Brain microvascular endothelial cell (primary cell): ENCODE results near the gene GSTO1.

Experiments used
- DNase-seq: peaks from one replicate; pipeline ENCODE4 v3.0.0-alpha.2; 2020
- H3K27ac ChIP-seq: fragments of 250-450 bp; sonication (Bioruptor Pico); 2 replicates; pipeline ENCODE4 v1.5.1; 2020; ENCODE audit warnings: mild to moderate bottlenecking, moderate library complexity
- H3K27me3 ChIP-seq: fragments of 250-450 bp; sonication (Bioruptor Pico); replicated peaks from 2 replicates; pipeline ENCODE4 v1.5.1; 2020; ENCODE audit warnings: mild to moderate bottlenecking
- H3K36me3 ChIP-seq: fragments of 250-450 bp; sonication (Bioruptor Pico); replicated peaks from 2 replicates; pipeline ENCODE4 v1.5.1; 2020; ENCODE audit warnings: mild to moderate bottlenecking
- H3K4me3 ChIP-seq: 2 replicates; pipeline ENCODE4 v1.5.1; 2011; ENCODE audit warnings: low read depth, mild to moderate bottlenecking, control low read depth, low read length, moderate library complexity
- CTCF ChIP-seq: IDR thresholded peaks from 2 replicates; pipeline ENCODE4 v1.5.1; 2011; ENCODE audit warnings: low read depth, mild to moderate bottlenecking, moderate library complexity, low read length, control low read depth, inconsistent platforms; ENCODE audit errors: missing control alignments
- in situ Hi-C: cut with HindIII; loops from 2 replicates; pipeline ENCODE4 v1.10.0; 2017; ENCODE audit warnings: low sequenced_read_pairs, low pct_ligation_motif_present

The GSTO1 gene

DNA sequence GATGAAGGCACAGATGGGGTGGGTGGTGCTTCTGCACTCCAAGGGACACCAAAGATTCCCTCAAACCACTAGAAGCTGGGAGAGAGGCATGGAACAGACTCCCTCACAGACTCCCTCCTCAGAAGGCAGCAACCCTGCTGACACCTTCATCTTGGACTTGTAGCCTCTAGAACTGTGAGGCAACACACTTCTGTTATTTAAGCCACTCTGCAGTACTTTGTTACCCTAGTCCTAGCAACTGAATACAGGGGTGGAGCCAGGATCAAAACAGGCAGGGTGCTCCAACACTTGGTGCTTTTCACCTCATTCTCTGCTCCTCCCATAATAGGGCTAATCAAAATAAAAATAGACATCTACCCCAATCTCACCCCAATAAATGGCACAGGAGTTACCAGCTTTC is 2.3 kb upstream of the GSTO1 start:
- H3K36me3 ChIP-seq: peaks cover 4% of the 10 kb centered on the region
- no peak for TF ChIP-seq CTCF
- no peaks in the 10 kb centered on the region for H3K27me3 ChIP-seq
- DNase-seq: no peak
- no peak overlapping the region for H3K27ac ChIP-seq
- H3K4me3 ChIP-seq: no peak overlapping the region
- in situ Hi-C loops: no loop called here

- Histone ChIP-seq H3K27ac (no peak overlapping the region), H3K4me3 (no peak overlapping the region), H3K27me3 (no peaks in the 10 kb centered on the region), H3K36me3 (peaks cover 9% of the 10 kb centered on the region)
- DNase-seq: no peak
- TF ChIP-seq CTCF: no peak
- in situ Hi-C loops: no loop called here
Observed at GRCh38 chr10:104253106-104253505, 1.6 kb upstream of the GSTO1 start.

DNA sequence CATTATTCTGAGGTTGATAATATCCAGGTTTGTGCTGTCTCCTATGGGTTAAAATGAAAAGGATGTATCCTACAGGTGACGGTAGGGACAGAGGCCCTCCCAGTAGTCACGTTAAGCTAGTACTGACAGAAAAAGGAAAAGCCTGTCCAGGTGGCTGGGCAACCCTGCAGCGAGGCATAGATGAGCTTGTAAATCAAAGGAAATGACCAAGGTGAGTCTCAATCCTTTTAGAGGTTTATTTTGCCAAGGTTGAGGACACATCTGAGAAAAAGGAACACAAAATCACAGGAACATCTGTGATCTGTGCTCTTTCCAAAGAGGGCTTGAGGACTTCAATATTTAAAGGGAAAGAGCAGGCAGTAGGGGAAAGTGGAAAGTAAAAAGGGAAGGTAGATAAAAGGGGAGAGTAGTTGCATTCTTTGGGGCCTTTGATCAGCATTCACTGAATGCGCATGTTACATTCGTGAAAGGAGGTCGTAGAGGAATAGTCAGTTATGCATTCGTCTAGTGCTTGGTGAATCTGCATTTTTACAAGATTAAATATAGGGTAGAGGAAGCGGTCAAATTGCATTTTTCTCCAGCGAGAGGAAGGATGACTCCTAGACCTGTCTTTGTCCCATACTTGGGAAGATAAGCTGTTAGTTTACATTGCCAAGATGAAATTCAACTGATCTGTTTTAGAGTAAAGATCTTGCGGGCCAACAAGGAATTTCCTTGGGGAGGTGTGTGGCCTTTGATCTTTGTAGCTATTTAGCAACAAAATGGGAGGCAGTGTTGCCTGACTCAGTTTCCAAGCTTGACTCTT is 884 bp upstream of the GSTO1 start:
- peak overlapping the region; percentile 82 for H3K4me3 ChIP-seq
- no peak for DNase-seq
- peak overlapping the region; percentile 95 for H3K27ac ChIP-seq
- peaks cover 14% of the 10 kb centered on the region for H3K36me3 ChIP-seq
- H3K27me3 ChIP-seq: no peaks in the 10 kb centered on the region
- in situ Hi-C loops: no loop called here
- no peak for TF ChIP-seq CTCF

- Histone ChIP-seq H3K36me3 (peaks cover 30% of the 10 kb centered on the region), H3K27ac (peak overlapping the region; percentile 95), H3K27me3 (no peaks in the 10 kb centered on the region), H3K4me3 (peak overlapping the region; percentile 82)
- peak; percentile 82 for DNase-seq
- no peak for TF ChIP-seq CTCF
- in situ Hi-C loops: no loop called here
Observed at GRCh38 chr10:104255311-104255981, 754 bp downstream of the GSTO1 start.

DNA sequence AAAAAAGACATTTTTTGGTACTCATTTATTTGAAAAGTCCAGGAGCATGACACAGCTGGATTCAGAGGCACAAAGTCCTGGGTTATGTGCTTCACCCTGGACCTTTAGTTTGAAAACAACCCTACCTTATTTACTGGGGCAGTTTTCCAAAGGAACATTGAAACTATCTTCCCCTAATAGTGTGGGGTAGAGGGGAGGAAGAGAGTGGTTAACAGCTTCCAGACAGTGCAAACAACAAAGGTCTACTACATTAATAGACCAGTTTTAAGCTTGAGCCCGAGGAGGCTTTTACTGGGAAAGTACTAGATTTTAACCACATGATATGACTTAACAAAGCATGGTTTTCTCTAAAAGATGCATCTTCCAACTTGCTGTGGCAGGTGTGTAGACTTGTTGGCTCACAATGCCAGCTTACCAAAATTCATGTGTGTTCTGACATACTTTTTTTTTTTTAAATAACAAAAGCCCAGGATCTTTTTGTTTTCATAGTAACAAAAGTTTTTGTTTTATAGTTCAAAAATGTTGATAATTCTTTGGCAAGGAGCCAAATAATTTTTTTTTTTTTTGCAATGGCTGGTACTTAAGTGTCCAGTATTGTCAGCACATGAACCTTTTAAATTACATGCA is 1.8 kb downstream of the GSTO1 start:
- Histone ChIP-seq H3K27ac (peak overlapping the region; percentile 95), H3K27me3 (no peaks in the 10 kb centered on the region), H3K36me3 (peaks cover 37% of the 10 kb centered on the region), H3K4me3 (peak overlapping the region; percentile 82)
- in situ Hi-C loops: no loop called here
- TF ChIP-seq CTCF: no peak
- DNase-seq: no peak
